ENCODE data around the gene EPG5.

- TF ChIP-seq POLR2A (IDR thresholded peaks at IDR 0.05; ENCODE audit: low read length) (no peak), GATA1 (IDR thresholded peaks at IDR 0.05; ENCODE audit: low read depth, low read length) (no peak)
Measured at GRCh38 chr18:45945669-45946068, 21.5 kb downstream of the EPG5 start.
